Thyroid gland (tissue), 4 donors: Measurements from ENCODE around the gene KIT. TPM values are rescaled to one million over a fixed set of nuclear protein-coding genes. Genes with fewer than 3 reads are reported as not detected.

Experiments
- DNase-seq, 2 donors: peaks; one replicate each; pipeline ENCODE4 v3.0.0-alpha.2; 2019
- H3K27ac ChIP-seq, 3 donors: fragments of 200-600 bp; sonication (generic); 1 replicate in 2 of 3; 2 replicates in 1 of 3; pipeline ENCODE4 v1.5.1; 2016 to 2019; ENCODE audit warnings: mild to moderate bottlenecking in 1 of 3, moderate library complexity in 1 of 3
- H3K27me3 ChIP-seq: fragments of 200-600 bp; sonication (generic); one replicate; pipeline ENCODE4 v1.5.1; 2019
- H3K36me3 ChIP-seq, 2 donors: fragments of 200-600 bp; sonication (generic); one replicate each; pipeline ENCODE4 v1.5.1; 2016 to 2019
- H3K4me1 ChIP-seq, 2 donors: fragments of 200-600 bp; sonication (generic); one replicate each; pipeline ENCODE4 v1.5.1; 2017 to 2019
- H3K4me3 ChIP-seq, 3 donors: fragments of 200-600 bp; sonication (generic); replicated peaks in 1 of 3; 1 replicate in 2 of 3; 2 replicates in 1 of 3; pipeline ENCODE4 v1.5.1; 2016; ENCODE audit warnings: mild to moderate bottlenecking in 1 of 3
- H3K9me3 ChIP-seq: fragments of 200-600 bp; sonication (generic); one replicate; pipeline ENCODE4 v1.5.1; 2017
- POLR2A ChIP-seq, 2 donors: fragments of 450-650 bp; IDR thresholded peaks; one replicate each; pipeline ENCODE4 v1.6.1; 2017; ENCODE audit warnings: antibody characterized with exemption in 2 of 2, mild to moderate bottlenecking in 2 of 2, moderate library complexity in 1 of 2
- WGBS, 2 donors: methylation state at CpG; one replicate each; pipeline ENCODE4 v1.1.5; 2017; 5-methylcytosine and 5-hydroxymethylcytosine counted together
- intact Hi-C: fragments of 100-400 bp; cut with DNase I; formaldehyde crosslinking; loops from one replicate; pipeline ENCODE4 v1.15.1; 2023
- total RNA-seq, 4 donors: library from RNA; depleted of rRNA; stranded (reverse); fragments of >200 nt; gene quantifications; one replicate each; pipeline ENCODE4 v1.2.3, GENCODE V29; 2016
- TF ChIP-seq, protein P1 (sequence below), 6 experiments: fragments of 200-600 bp in 3 of 6; fragments of 450-650 bp in 3 of 6; sonication (generic) in 3 of 6; IDR thresholded peaks; one replicate each; pipeline ENCODE4 v1.5.1; 2016 to 2019; ENCODE audit warnings: antibody characterized with exemption in 6 of 6, mild to moderate bottlenecking in 2 of 6, inconsistent platforms in 1 of 6, moderate library complexity in 1 of 6

KIT gene
- 10 to 100 TPM; 44.1 to 67.4 (median 60.9) TPM for total RNA-seq

DNA sequence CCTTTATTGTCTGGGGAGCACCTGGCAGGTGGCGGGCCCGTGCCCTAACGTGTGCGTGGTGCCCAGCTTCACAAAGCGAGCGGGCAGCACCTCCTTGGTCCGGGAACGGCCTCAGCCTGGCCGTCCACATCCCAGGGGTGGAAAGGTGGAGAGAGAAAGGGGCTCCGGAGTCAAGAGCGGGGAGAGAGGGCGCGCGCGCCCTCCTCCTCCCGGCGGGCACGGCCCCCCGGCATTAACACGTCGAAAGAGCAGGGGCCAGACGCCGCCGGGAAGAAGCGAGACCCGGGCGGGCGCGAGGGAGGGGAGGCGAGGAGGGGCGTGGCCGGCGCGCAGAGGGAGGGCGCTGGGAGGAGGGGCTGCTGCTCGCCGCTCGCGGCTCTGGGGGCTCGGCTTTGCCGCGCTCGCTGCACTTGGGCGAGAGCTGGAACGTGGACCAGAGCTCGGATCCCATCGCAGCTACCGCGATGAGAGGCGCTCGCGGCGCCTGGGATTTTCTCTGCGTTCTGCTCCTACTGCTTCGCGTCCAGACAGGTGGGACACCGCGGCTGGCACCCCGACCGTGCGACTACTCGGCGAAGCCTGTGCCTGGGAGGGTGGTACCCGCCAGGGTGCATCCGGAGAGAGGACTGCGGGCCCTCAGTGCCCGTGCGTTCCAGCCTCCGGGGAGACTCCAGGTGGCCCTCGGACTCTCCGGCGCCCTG, at the start of gene KIT:
KIT (plus strand) TSS at position 407 of the 701 bp plus-strand sequence; CDS start at position 465, 58 bp downstream.
- intact Hi-C loops: no loop called here
- no peaks in the 10 kb centered on the region for H3K9me3 ChIP-seq
- DNase-seq: peak; percentile 82 to 86
- peak; percentile 33 to 96 for TF ChIP-seq POLR2A (IDR thresholded peaks at IDR 0.05)
- TF ChIP-seq, protein P1, sequence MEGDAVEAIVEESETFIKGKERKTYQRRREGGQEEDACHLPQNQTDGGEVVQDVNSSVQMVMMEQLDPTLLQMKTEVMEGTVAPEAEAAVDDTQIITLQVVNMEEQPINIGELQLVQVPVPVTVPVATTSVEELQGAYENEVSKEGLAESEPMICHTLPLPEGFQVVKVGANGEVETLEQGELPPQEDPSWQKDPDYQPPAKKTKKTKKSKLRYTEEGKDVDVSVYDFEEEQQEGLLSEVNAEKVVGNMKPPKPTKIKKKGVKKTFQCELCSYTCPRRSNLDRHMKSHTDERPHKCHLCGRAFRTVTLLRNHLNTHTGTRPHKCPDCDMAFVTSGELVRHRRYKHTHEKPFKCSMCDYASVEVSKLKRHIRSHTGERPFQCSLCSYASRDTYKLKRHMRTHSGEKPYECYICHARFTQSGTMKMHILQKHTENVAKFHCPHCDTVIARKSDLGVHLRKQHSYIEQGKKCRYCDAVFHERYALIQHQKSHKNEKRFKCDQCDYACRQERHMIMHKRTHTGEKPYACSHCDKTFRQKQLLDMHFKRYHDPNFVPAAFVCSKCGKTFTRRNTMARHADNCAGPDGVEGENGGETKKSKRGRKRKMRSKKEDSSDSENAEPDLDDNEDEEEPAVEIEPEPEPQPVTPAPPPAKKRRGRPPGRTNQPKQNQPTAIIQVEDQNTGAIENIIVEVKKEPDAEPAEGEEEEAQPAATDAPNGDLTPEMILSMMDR (IDR thresholded peaks at IDR 0.05): no peak
- WGBS, 2 donors: 0 to 5% methylated on average over 10 to 21 of the region's 72 CpGs
- H3K36me3 ChIP-seq: no peaks in the 10 kb centered on the region
- no peaks in the 10 kb centered on the region for H3K27me3 ChIP-seq
- H3K4me3 ChIP-seq: peak within 1 kb of the TSS; percentile 45 to 90 (median 62)
- H3K27ac ChIP-seq: peak within 1 kb of the TSS; percentile 60 to 85 (median 71)
- peaks cover 0 to 33% of the 10 kb centered on the region in 2 donors for H3K4me1 ChIP-seq

DNA sequence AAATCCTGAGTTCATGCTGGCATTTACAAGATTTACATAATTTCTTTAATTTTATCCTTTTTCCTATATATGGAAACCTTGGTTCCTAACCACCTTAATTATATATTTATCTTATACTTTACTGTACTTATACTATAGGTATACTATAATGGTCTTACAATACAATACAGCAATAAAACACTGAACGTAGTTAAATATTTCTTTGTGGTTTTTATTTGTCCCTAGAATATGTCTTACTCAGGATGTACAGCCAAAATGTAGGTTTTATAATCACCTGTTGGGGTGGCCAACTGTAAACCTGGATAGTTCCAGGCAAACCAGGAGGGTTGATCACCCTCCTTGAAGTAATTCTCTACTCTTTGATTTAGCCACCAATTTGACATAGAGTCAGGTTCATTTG, 48.4 kb upstream of the KIT start:
- Histone ChIP-seq H3K9me3 (no peaks in the 10 kb centered on the region), H3K36me3 (no peaks in the 10 kb centered on the region), H3K4me3 (no peak overlapping the region), H3K4me1 (no peaks in the 10 kb centered on the region), H3K27ac (no peak overlapping the region), H3K27me3 (no peaks in the 10 kb centered on the region)
- intact Hi-C loops: no loop called here
- TF ChIP-seq POLR2A (IDR thresholded peaks at IDR 0.05): no peak
- TF ChIP-seq, protein P1 (IDR thresholded peaks at IDR 0.05): no peak
- DNase-seq: no peak
- WGBS, 2 donors: 91 to 94% methylated on average over 1 of the region's 1 CpG

DNA sequence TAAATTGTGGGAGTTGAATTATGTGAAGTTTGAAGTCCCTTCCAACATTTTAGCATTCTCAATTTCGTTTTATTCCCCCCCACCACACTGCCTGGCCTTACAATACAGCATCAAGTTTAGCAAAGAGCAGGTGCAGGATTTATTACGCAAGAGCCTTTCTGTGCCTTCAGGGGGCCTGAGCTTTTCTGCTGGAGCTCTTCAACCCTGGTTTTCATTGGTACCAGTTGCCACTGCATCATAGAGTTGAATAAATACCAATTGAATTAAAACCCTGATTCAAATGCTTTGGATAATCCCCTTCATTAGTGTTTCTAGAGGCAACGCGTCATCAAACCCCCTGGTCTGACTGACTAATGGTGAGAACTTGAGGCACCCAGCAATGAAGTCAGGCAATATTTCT, 43.6 kb upstream of the KIT start:
- H3K9me3 ChIP-seq: no peaks in the 10 kb centered on the region
- no peak for DNase-seq
- intact Hi-C loops: no loop called here
- no peaks in the 10 kb centered on the region for H3K4me1 ChIP-seq
- no peaks in the 10 kb centered on the region for H3K27me3 ChIP-seq
- TF ChIP-seq POLR2A (IDR thresholded peaks at IDR 0.05): no peak
- TF ChIP-seq, protein P1 (IDR thresholded peaks at IDR 0.05): no peak
- H3K27ac ChIP-seq: no peak overlapping the region
- 81 to 89% methylated on average over 4 of the region's 4 CpGs for WGBS, 2 donors
- H3K36me3 ChIP-seq: no peaks in the 10 kb centered on the region
- no peak overlapping the region for H3K4me3 ChIP-seq

DNA sequence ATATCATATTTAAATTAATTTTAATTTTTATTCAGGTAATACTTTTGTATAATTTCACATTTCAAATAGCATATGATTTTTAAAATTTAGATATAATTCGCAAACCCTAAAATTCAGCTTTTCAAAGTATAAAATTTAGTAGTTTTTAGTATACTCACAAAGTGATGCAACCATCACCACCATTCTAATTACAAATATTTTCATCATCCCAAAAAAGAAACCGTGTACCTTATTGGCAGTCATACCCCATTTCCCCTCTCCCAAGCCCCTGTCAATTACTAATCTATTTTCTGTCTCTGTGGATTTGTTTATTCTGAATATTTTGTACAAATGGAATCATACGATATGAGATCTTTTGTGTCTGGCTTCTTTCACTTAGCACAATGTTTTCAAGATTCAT, 37.0 kb upstream of the KIT start:
- H3K36me3 ChIP-seq: no peaks in the 10 kb centered on the region
- H3K4me1 ChIP-seq: peaks cover 0 to 2% of the 10 kb centered on the region in 2 donors
- no peaks in the 10 kb centered on the region for H3K27me3 ChIP-seq
- H3K27ac ChIP-seq: no peak overlapping the region
- no peaks in the 10 kb centered on the region for H3K9me3 ChIP-seq
- H3K4me3 ChIP-seq: no peak overlapping the region
- TF ChIP-seq, protein P1 (IDR thresholded peaks at IDR 0.05): no peak
- TF ChIP-seq POLR2A (IDR thresholded peaks at IDR 0.05): no peak
- no peak for DNase-seq
- intact Hi-C loops: no loop called here
- 94 to 95% methylated on average over 3 of the region's 3 CpGs for WGBS, 2 donors

DNA sequence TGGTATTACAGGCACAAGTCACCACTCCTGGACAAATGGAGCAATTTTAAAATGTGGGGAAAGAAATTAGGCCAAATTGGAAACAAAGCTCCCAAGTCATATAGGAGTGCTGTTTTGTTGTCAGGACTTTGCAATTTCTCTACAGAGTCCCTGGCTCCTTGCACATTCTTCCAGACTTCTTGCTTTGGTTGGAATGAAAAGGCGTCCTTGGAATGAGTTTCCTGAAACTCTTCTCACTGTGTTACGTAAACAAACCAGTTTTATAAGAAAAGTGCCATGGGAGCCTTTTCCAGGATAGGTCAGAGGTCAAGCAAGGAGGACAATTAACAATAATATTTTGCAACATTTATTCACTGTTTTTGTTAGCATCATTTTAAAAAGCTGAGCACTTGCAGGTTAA, 32.4 kb upstream of the KIT start:
- H3K27ac ChIP-seq: no peak overlapping the region
- no peak for TF ChIP-seq POLR2A (IDR thresholded peaks at IDR 0.05)
- TF ChIP-seq, protein P1 (IDR thresholded peaks at IDR 0.05): no peak
- intact Hi-C loops: no loop called here
- no peak for DNase-seq
- no peaks in the 10 kb centered on the region for H3K27me3 ChIP-seq
- peaks cover 6 to 7% of the 10 kb centered on the region in 2 donors for H3K4me1 ChIP-seq
- no peaks in the 10 kb centered on the region for H3K9me3 ChIP-seq
- H3K4me3 ChIP-seq: no peak overlapping the region
- H3K36me3 ChIP-seq: no peaks in the 10 kb centered on the region
- WGBS, 2 donors: 45% methylated on average over 2 of the region's 2 CpGs
